HepG2 (cell line): ENCODE measurements around the gene SNRPB2. TPM values are rescaled to one million over a fixed set of nuclear protein-coding genes. Genes with fewer than 3 reads are reported as not detected.

ENCODE experiments used
- ATAC-seq: fragments of 200-7000 bp; cut with Tn5 transposase; 3 replicates; pipeline ENCODE4 v1.9.1; 2020; ENCODE audit warnings: mild to moderate bottlenecking, moderate library complexity
- BruUV-seq: library from RNA; stranded (reverse); fragments of 400-500 nt; replicated peaks from 2 replicates; lab custom pipeline; 2021; lab: Mats Ljungman, UMichigan
- CTCF ChIA-PET: fragments of 300-600 bp; formaldehyde crosslinking; extraction: SDS; loops from one replicate; lab custom pipeline; 2021; ENCODE audit warnings: low total read pairs, inconsistent platforms, low intra/inter-chr PET ratio; lab: Yijun Ruan, JAX
- POLR2A ChIA-PET: fragments of 350-600 bp; sonication (Branson Sonifier 250); formaldehyde crosslinking; loops from one replicate; lab custom pipeline; 2020; ENCODE audit warnings: antibody characterized with exemption, inconsistent platforms; lab: Yijun Ruan, JAX
- DNase-seq: peaks from one replicate; pipeline ENCODE4 v3.0.0-alpha.2; 2015; ENCODE audit warnings: low spot score
- FAIRE-seq: peaks from 3 replicates; lab custom pipeline; 2011; peaks lifted over from hg19 to GRCh38; lab: Jason Lieb, UNC
- H2AFZ ChIP-seq: one replicate; pipeline ENCODE4 v1.6.1; 2011; ENCODE audit warnings: low read length, inconsistent platforms
- H3K27ac ChIP-seq: fragments of 300-600 bp; 3 replicates; pipeline ENCODE4 v1.8.0; 2011; ENCODE audit warnings: mixed run types, mild to moderate bottlenecking, mixed read lengths, low read length, inconsistent platforms; ENCODE audit not compliant: insufficient read depth; ENCODE audit errors: extremely low read length
- H3K27me3 ChIP-seq, 2 experiments: fragments of 200-600 bp in 1 of 2; 2 replicates in 1 of 2; 3 replicates in 1 of 2; pipeline versions ENCODE4 v1.6.0 to v1.8.0; 2011; ENCODE audit warnings: low read length in 2 of 2, mild to moderate bottlenecking in 2 of 2, moderate library complexity in 2 of 2, inconsistent platforms in 1 of 2; ENCODE audit not compliant: insufficient read depth in 2 of 2, control insufficient read depth in 1 of 2
- H3K36me3 ChIP-seq, 2 experiments: fragments of 200-600 bp in 1 of 2; replicated peaks in 1 of 2; 2 replicates in 1 of 2; 3 replicates in 1 of 2; pipeline versions ENCODE4 v1.5.1 to v1.8.0; 2011; ENCODE audit warnings: low read length in 2 of 2, inconsistent platforms in 1 of 2; ENCODE audit not compliant: insufficient read depth in 2 of 2, control insufficient read depth in 1 of 2
- H3K4me1 ChIP-seq: 2 replicates; pipeline ENCODE4 v1.5.1; 2012; ENCODE audit warnings: low read length, inconsistent platforms; ENCODE audit not compliant: insufficient read depth
- H3K4me2 ChIP-seq: 2 replicates; pipeline ENCODE4 v1.6.0; 2011; ENCODE audit warnings: low read depth, low read length, inconsistent platforms
- H3K4me3 ChIP-seq, 3 experiments: fragments of 200-600 bp in 1 of 3; sonication (generic), shearing (Covaris generic) in 1 of 3; replicated peaks in 1 of 3; 2 replicates each; pipeline ENCODE4 v1.5.1; 2011 to 2016; ENCODE audit warnings: low read length in 3 of 3, inconsistent platforms in 2 of 3, low read depth in 2 of 3, mild to moderate bottlenecking in 2 of 3, control low read depth in 1 of 3, mixed read lengths in 1 of 3; ENCODE audit not compliant: insufficient read depth in 1 of 3
- H3K79me2 ChIP-seq: one replicate; pipeline ENCODE4 v1.6.1; 2011; ENCODE audit warnings: low read length, inconsistent platforms; ENCODE audit not compliant: insufficient read depth
- H3K9ac ChIP-seq: 2 replicates; pipeline ENCODE4 v1.6.0; 2011; ENCODE audit warnings: mild to moderate bottlenecking, low read depth, low read length, inconsistent platforms; ENCODE audit not compliant: insufficient read depth
- H3K9me3 ChIP-seq: 2 replicates; pipeline ENCODE4 v1.5.1; 2012; ENCODE audit warnings: mild to moderate bottlenecking, low read length
- H4K20me1 ChIP-seq: 2 replicates; pipeline ENCODE4 v1.6.0; 2011; ENCODE audit warnings: inconsistent platforms, mild to moderate bottlenecking, low read length, moderate library complexity; ENCODE audit not compliant: insufficient read depth
- CENPBD1 ChIP-seq: sonication (generic); formaldehyde crosslinking; IDR thresholded peaks from 2 replicates; pipeline ENCODE4 v1.8.0; 2022; ENCODE audit warnings: missing genetic modification reagents, low read depth, mild to moderate bottlenecking, borderline replicate concordance
- KDM2A ChIP-seq: sonication (generic); formaldehyde crosslinking; IDR thresholded peaks from 2 replicates; pipeline ENCODE4 v1.4.0; 2020; ENCODE audit warnings: low read depth, missing genetic modification reagents, borderline replicate concordance
- KLF16 ChIP-seq, 2 experiments: sonication (generic) in 1 of 2; formaldehyde crosslinking in 1 of 2; IDR thresholded peaks; 2 replicates each; pipeline versions ENCODE4 v1.6.1 to v1.8.0; 2016 to 2023; ENCODE audit warnings: missing genetic modification reagents in 2 of 2, missing compliant biosample characterization in 1 of 2
- KMT2A ChIP-seq: sonication (generic); formaldehyde crosslinking; IDR thresholded peaks from 2 replicates; pipeline ENCODE4 v1.4.0; 2020; ENCODE audit warnings: missing genetic modification reagents
- POLR2G ChIP-seq: fragments of 200-400 bp; formaldehyde crosslinking; IDR thresholded peaks from 2 replicates; pipeline ENCODE4 v1.6.1; 2018; ENCODE audit warnings: mild to moderate bottlenecking, low read depth, low read length, moderate library complexity
- SETDB1 ChIP-seq: sonication (generic); formaldehyde crosslinking; IDR thresholded peaks from 2 replicates; pipeline ENCODE4 v1.5.1; 2020; ENCODE audit warnings: missing genetic modification reagents, mild to moderate bottlenecking, borderline replicate concordance
- SSRP1 ChIP-seq: IDR thresholded peaks from 2 replicates; pipeline ENCODE4 v1.6.1; 2016; ENCODE audit warnings: control low read depth
- ZNF775 ChIP-seq: sonication (generic); formaldehyde crosslinking; IDR thresholded peaks from 2 replicates; pipeline ENCODE4 v1.4.0; 2020; ENCODE audit warnings: missing genetic modification reagents, mild to moderate bottlenecking, moderate library complexity, borderline replicate concordance
- ZNF776 ChIP-seq: sonication (generic); formaldehyde crosslinking; IDR thresholded peaks from 2 replicates; pipeline ENCODE4 v1.4.0; 2020; ENCODE audit warnings: mild to moderate bottlenecking, missing genetic modification reagents
- WGBS: methylation state at CpG from one replicate; pipeline ENCODE4 v1.1.6; 2017; ENCODE audit warnings: low lambda C conversion rate; 5-methylcytosine and 5-hydroxymethylcytosine counted together
- in situ Hi-C: cut with HindIII; loops from 2 replicates; pipeline ENCODE4 v1.10.0; 2017; ENCODE audit warnings: low pct_unique_long_range_greater_than_20kb; ENCODE audit not compliant: extremely low pct_ligation_motif_present
- intact Hi-C: fragments of 100-400 bp; cut with micrococcal nuclease; formaldehyde crosslinking; loops from one replicate; pipeline ENCODE4 v1.10.0; 2022; ENCODE audit not compliant: unreplicated experiment
- polyA plus RNA-seq, 8 experiments: library from polyadenylated mRNA; depleted of rRNA in 3 of 8; stranded (reverse) in 7 of 8; unstranded in 1 of 8; fragments of >200 nt; fragmentation: Illumina TruSeq in 4 of 8; extraction: Trizol in 4 of 8; gene quantifications; 2 replicates each; pipeline versions ENCODE4 v1.2.1 to v1.2.3, GENCODE V29; 2011 to 2016; ENCODE audit warnings: low read depth in 4 of 8, missing spikeins in 1 of 8, mixed read lengths in 1 of 8; ENCODE audit not compliant: insufficient read depth in 1 of 8
- total RNA-seq, 5 experiments: library from RNA; depleted of rRNA; stranded (reverse); fragments of >200 nt; fragmentation: Illumina TruSeq; extraction: Trizol; gene quantifications; 2 replicates each; pipeline ENCODE4 v1.2.3, GENCODE V29; 2016; ENCODE audit warnings: low read depth in 1 of 5
- TF ChIP-seq, protein P1 (sequence below): IDR thresholded peaks from 2 replicates; pipeline ENCODE4 v1.6.1; 2018; ENCODE audit warnings: missing genetic modification reagents

Gene SNRPB2
- total and polyA plus RNA-seq, 2 of the 13 experiments (the other 11 are each of a cell fraction or from before 2014, with no cell fraction given): 107 to 204 TPM

DNA sequence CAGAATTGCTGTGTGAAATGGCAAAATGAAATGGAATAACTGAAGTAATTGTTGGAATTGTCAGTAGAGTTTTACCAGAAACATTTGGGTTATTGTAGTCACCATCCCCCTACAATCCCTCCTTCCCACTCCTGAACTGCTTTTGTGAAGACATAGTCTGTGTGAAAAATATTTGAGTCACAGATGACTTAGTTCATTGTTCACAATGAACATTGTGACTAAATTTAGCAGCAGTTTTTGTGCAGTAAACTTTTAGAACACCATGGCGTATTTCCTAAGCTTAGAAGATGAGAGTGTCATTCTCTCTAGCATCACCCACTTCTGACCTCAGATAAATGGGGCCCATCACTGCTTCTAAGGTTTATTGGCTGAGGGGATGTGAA, 29.3 kb downstream of the SNRPB2 start:
- DNase-seq (no peak), FAIRE-seq (no peak), ATAC-seq (no peak)
- no peak overlapping the region for H3K27ac ChIP-seq
- no peaks in the 10 kb centered on the region for H3K27me3 ChIP-seq
- intact Hi-C loops: no loop called here
- in situ Hi-C loops: no loop called here
- no peak overlapping the region for H2AFZ ChIP-seq
- no peaks in the 10 kb centered on the region for H3K9me3 ChIP-seq
- BruUV-seq: no TSS peak
- H3K79me2 ChIP-seq: no peaks in the 10 kb centered on the region
- WGBS: 6% methylated on average over 1 of the region's 1 CpG
- H3K4me2 ChIP-seq: no peak overlapping the region
- no peak for TF ChIP-seq KMT2A
- no peak for TF ChIP-seq POLR2G
- no peak for TF ChIP-seq KLF16 (CRISPR knock-in tag; IDR thresholded peaks at IDR 0.05)
- TF ChIP-seq, protein P1, sequence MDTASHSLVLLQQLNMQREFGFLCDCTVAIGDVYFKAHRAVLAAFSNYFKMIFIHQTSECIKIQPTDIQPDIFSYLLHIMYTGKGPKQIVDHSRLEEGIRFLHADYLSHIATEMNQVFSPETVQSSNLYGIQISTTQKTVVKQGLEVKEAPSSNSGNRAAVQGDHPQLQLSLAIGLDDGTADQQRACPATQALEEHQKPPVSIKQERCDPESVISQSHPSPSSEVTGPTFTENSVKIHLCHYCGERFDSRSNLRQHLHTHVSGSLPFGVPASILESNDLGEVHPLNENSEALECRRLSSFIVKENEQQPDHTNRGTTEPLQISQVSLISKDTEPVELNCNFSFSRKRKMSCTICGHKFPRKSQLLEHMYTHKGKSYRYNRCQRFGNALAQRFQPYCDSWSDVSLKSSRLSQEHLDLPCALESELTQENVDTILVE (CRISPR knock-in tag): no peak
- no peak for TF ChIP-seq SSRP1 (CRISPR knock-in tag)
- TF ChIP-seq KDM2A (CRISPR knock-in tag): no peak
- no peak for TF ChIP-seq ZNF776 (CRISPR knock-in tag)
- no peak for TF ChIP-seq CENPBD1 (CRISPR knock-in tag)
- no peak for TF ChIP-seq SETDB1 (CRISPR knock-in tag)
- TF ChIP-seq ZNF775 (CRISPR knock-in tag): no peak
- ChIA-PET POLR2A (no interaction called here), CTCF (interaction anchor here (1.4 kb wide), 1 partner anchor 58 kb away, joined by 3 read pairs; no protein-coding TSS in a partner anchor)
- H4K20me1 ChIP-seq: no peaks in the 10 kb centered on the region
- no peak overlapping the region for H3K9ac ChIP-seq
- no peaks in the 10 kb centered on the region for H3K36me3 ChIP-seq
- H3K4me3 ChIP-seq: no peak overlapping the region
- no peaks in the 10 kb centered on the region for H3K4me1 ChIP-seq
